ENCODE measurements around the gene MRPL58. TPM values are rescaled to one million over a fixed set of nuclear protein-coding genes. Genes with fewer than 3 reads are reported as not detected.

Gene MRPL58
- total RNA-seq, 2 experiments from 2014 or later: 53.6 to 62.4 TPM

DNA sequence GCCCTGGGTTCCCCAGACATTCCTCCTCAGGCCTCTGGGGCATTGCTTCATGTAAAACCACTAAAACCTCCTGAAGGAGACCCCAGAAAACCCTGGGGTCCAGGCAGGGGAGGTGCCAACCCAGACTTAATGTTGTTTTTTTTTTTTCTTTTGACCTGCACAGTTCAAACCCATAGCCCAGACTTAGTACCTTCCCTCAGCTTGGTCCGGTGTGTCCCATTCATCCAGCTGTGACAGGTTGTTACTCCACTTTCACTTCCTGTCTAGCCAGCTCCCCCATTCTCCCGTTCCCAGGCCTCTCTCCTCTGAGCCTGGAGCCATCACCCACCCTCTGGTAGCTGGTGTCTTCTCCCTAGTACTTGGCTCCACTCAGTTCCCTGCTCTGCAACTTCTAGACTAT lies 20.2 kb upstream of the MRPL58 start:
- Mint-ChIP-seq H3K27me3 (peaks cover 9% of the 10 kb centered on the region), H3K36me3 (ENCODE audit: low read depth) (no peaks in the 10 kb centered on the region), H3K4me3 (no peak overlapping the region), H3K9me3 (no peaks in the 10 kb centered on the region), H3K4me1 (ENCODE audit: low read depth) (peaks cover 1% of the 10 kb centered on the region), H3K27ac (no peak overlapping the region)
- no peak for ATAC-seq
- intact Hi-C loops (cut with micrococcal nuclease): no loop called here
- no peak for DNase-seq
- POLR2A ChIA-PET: interaction anchor here (1.0 to 1.8 kb wide), 4 partner anchors 9 to 20 kb away, joined by 3 to 5 read pairs (median 4); partner anchors contain the start of gene MRPL58
- no peak for TF ChIP-seq CTCF (IDR thresholded peaks at IDR 0.05)
- CTCF ChIA-PET: interaction anchor here (1.1 to 7.5 kb wide), 2 partner anchors 20 to 30 kb away, joined by 3 to 39 read pairs; partner anchors contain the start of gene MRPL58

GRCh38 chr17:74994440-74994839 lies 18.0 kb upstream of the MRPL58 start:
- Mint-ChIP-seq H3K4me1 (ENCODE audit: low read depth) (peaks cover 2% of the 10 kb centered on the region), H3K27me3 (no peaks in the 10 kb centered on the region), H3K4me3 (no peak overlapping the region), H3K27ac (no peak overlapping the region), H3K9me3 (no peaks in the 10 kb centered on the region), H3K36me3 (ENCODE audit: low read depth) (no peaks in the 10 kb centered on the region)
- CTCF ChIA-PET: interaction anchor here (1.3 to 3.1 kb wide), 3 partner anchors 10 to 33 kb away, joined by 3 to 16 read pairs (median 7); partner anchors contain the start of gene MRPL58
- no peak for DNase-seq
- intact Hi-C loops (cut with micrococcal nuclease): no loop called here
- POLR2A ChIA-PET: interaction anchor here (3.2 kb wide), 1 partner anchor 18 kb away, joined by 10 read pairs; the partner anchor contains the start of gene MRPL58
- no peak for TF ChIP-seq CTCF (IDR thresholded peaks at IDR 0.05)
- no peak for ATAC-seq

DNA sequence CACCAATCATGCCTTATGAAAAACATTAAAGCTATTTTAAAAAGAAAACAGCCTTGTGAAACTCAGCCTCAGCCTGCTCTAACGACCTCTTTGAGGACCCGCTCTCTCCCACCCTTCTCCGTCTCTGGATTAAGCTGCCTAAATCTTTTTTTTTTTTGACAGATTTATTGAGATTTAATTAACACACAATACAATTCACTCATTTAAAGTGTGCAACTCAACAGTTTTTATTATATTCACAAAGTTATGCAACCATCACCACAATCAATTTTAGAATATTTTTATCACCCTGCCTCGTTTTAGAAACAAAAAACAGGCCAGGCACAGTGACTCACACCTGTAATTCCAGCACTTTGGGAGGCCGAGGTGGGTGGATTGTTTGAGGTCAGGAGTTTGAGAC lies 16.6 kb upstream of the MRPL58 start:
- ChIA-PET POLR2A (interaction anchor here (3.2 kb wide), 1 partner anchor 17 kb away, joined by 10 read pairs; the partner anchor contains the start of gene MRPL58), CTCF (interaction anchor here (1.3 to 3.1 kb wide), 3 partner anchors 8 to 35 kb away, joined by 3 to 16 read pairs (median 7); partner anchors contain the start of gene MRPL58)
- Mint-ChIP-seq H3K4me1 (ENCODE audit: low read depth) (peaks cover 2% of the 10 kb centered on the region), H3K9me3 (no peaks in the 10 kb centered on the region), H3K4me3 (no peak overlapping the region), H3K27me3 (no peaks in the 10 kb centered on the region), H3K36me3 (ENCODE audit: low read depth) (no peaks in the 10 kb centered on the region), H3K27ac (no peak overlapping the region)
- intact Hi-C loops (cut with micrococcal nuclease): no loop called here
- TF ChIP-seq CTCF (IDR thresholded peaks at IDR 0.05): no peak
- ATAC-seq: no peak
- no peak for DNase-seq

GRCh38 chr17:74998783-74999182 lies 13.7 kb upstream of the MRPL58 start:
- POLR2A ChIA-PET: interaction anchor here (2.2 kb wide), 1 partner anchor 13 kb away, joined by 10 read pairs; the partner anchor contains the start of gene MRPL58
- Mint-ChIP-seq H3K36me3 (ENCODE audit: low read depth) (no peaks in the 10 kb centered on the region), H3K27me3 (no peaks in the 10 kb centered on the region), H3K4me1 (ENCODE audit: low read depth) (peaks cover 7% of the 10 kb centered on the region), H3K9me3 (no peaks in the 10 kb centered on the region), H3K27ac (no peak overlapping the region), H3K4me3 (no peak overlapping the region)
- DNase-seq (no peak), ATAC-seq (no peak)
- TF ChIP-seq CTCF (IDR thresholded peaks at IDR 0.05): no peak
- CTCF ChIA-PET: interaction anchor here (1.3 to 3.4 kb wide), 5 partner anchors 14 to 115 kb away, joined by 3 to 14 read pairs (median 3); partner anchors contain the start of gene MRPL58
- intact Hi-C loops (cut with micrococcal nuclease): no loop called here

DNA sequence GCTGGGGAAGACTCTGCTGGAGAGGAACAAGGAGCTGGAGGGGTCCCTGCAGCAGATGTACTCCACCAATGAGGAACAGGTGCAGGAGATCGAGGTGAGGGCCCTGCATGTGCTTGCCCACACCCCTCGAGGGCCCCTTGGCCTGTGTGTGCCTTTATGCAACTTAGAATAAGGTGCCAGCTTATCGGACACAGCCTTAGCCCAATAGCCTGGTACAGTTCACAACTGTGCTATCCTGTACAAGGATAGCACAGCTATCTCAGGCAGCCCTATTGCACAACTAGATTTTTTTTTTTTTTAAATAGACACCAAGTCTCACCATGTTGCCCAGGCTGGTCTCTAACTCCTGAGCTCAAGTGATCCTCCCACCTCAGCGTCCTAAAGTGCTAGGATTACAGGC lies 12.9 kb upstream of the MRPL58 start:
- H3K36me3 Mint-ChIP-seq (ENCODE audit: low read depth): no peaks in the 10 kb centered on the region
- H3K27me3 Mint-ChIP-seq: no peaks in the 10 kb centered on the region
- H3K9me3 Mint-ChIP-seq: no peaks in the 10 kb centered on the region
- CTCF ChIA-PET: interaction anchor here (1.0 to 3.4 kb wide), 6 partner anchors 12 to 114 kb away, joined by 3 to 14 read pairs (median 3); partner anchors contain the start of genes CDR2L and MRPL58
- peaks cover 7% of the 10 kb centered on the region for H3K4me1 Mint-ChIP-seq (ENCODE audit: low read depth)
- H3K4me3 Mint-ChIP-seq: no peak overlapping the region
- DNase-seq (no peak), ATAC-seq (no peak)
- intact Hi-C loops (cut with micrococcal nuclease): no loop called here
- POLR2A ChIA-PET: interaction anchor here (2.2 kb wide), 1 partner anchor 12 kb away, joined by 10 read pairs; the partner anchor contains the start of gene MRPL58
- TF ChIP-seq CTCF (IDR thresholded peaks at IDR 0.05): no peak
- H3K27ac Mint-ChIP-seq: no peak overlapping the region

Measured in activated CD8-positive, alpha-beta T cell treated with anti-CD3 and anti-CD28 coated beads for 36 hours (primary cell).